AG09309 (cell line): ENCODE results near the gene ZYX.

Source experiments
- DNase-seq: peaks from one replicate; pipeline ENCODE4 v3.0.0-alpha.2; 2010; ENCODE audit warnings: low read depth
- H3K4me3 ChIP-seq: 2 replicates; pipeline ENCODE4 v1.5.1; 2011; ENCODE audit warnings: mild to moderate bottlenecking, low read depth, low read length, moderate library complexity; ENCODE audit not compliant: control insufficient read depth
- TF ChIP-seq, protein P1 (sequence below): IDR thresholded peaks from 2 replicates; pipeline ENCODE4 v1.5.1; 2011; ENCODE audit warnings: mild to moderate bottlenecking, low read depth, low read length, inconsistent platforms; ENCODE audit not compliant: insufficient read depth, control insufficient read depth; ENCODE audit errors: missing control alignments

Gene ZYX

GRCh38 chr7:143372070-143372469 is 9.1 kb upstream of the ZYX start:
- TF ChIP-seq, protein P1, sequence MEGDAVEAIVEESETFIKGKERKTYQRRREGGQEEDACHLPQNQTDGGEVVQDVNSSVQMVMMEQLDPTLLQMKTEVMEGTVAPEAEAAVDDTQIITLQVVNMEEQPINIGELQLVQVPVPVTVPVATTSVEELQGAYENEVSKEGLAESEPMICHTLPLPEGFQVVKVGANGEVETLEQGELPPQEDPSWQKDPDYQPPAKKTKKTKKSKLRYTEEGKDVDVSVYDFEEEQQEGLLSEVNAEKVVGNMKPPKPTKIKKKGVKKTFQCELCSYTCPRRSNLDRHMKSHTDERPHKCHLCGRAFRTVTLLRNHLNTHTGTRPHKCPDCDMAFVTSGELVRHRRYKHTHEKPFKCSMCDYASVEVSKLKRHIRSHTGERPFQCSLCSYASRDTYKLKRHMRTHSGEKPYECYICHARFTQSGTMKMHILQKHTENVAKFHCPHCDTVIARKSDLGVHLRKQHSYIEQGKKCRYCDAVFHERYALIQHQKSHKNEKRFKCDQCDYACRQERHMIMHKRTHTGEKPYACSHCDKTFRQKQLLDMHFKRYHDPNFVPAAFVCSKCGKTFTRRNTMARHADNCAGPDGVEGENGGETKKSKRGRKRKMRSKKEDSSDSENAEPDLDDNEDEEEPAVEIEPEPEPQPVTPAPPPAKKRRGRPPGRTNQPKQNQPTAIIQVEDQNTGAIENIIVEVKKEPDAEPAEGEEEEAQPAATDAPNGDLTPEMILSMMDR: no peak
- no peak for DNase-seq
- no peak overlapping the region for H3K4me3 ChIP-seq

- DNase-seq: no peak
- TF ChIP-seq, protein P1: no peak
Observed at GRCh38 chr7:143373255-143373794, 7.8 kb upstream of the ZYX start.

DNA sequence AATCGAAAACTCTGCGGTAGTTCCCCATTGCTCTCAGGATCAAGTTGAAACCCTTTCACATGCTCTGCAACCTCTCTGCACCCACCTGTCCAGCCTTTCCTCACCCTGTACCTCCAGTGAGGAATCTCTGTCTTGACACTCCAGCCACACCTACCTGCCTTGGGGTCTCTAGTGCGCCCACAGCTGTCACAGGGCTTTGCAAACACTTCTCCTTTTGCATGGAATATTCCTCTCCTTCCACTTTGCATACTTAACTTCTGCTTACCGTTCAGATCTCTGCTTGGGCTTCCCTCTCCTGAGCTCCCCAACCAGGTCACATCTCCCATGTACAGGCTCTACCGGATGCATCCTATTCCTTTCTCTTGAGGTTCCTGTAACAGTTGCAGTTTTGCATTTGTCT is 6.6 kb upstream of the ZYX start:
- DNase-seq: no peak
- TF ChIP-seq, protein P1: no peak

More at GRCh38 chr7:143373255-143373794, 7.8 kb upstream of the ZYX start:
- H3K4me3 ChIP-seq: no peak overlapping the region

GRCh38 chr7:143375298-143376034 is 5.7 kb upstream of the ZYX start:
- DNase-seq: no peak
- no peak overlapping the region for H3K4me3 ChIP-seq
- TF ChIP-seq, protein P1: no peak

More for the DNA sequence above, 6.6 kb upstream of the ZYX start:
- H3K4me3 ChIP-seq: no peak overlapping the region

DNA sequence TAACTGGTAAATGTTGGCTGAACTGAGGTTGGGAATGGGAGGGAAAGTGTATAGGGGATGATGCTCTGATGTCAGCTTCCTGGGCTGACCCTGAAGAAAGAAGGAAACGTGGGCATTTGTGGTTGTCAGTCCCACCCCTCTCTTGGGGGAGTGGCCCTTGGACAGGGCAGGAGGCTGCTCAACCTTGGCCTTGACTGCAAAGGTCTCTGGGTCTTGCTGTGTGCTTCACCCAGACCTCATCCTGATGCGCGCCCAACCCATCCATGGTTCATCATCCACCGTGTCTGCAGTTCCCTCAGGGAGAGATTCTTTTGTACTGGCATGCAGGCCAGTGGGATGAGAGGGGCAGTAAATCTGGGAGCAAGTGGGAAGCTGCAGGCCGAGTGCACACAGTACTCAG is 4.7 kb upstream of the ZYX start:
- TF ChIP-seq, protein P1: no peak
- no peak overlapping the region for H3K4me3 ChIP-seq
- no peak for DNase-seq

- H3K4me3 ChIP-seq: peak overlapping the region; percentile 92
- DNase-seq: no peak
- TF ChIP-seq, protein P1: no peak
Observed at GRCh38 chr7:143379611-143380259, 1.4 kb upstream of the ZYX start.
